Keratinocyte (primary cell): ENCODE data around the gene PICALM.
"Not testable (repeated sequence)": the region's sequence is repeated elsewhere in the genome, so short reads cannot be mapped to it uniquely, and the experiment has no call there.

Source experiments
- EZH2 ChIP-seq: IDR thresholded peaks from one replicate; pipeline ENCODE4 v1.6.1; 2012; ENCODE audit warnings: inconsistent platforms, mild to moderate bottlenecking, low read length, moderate library complexity
- TF ChIP-seq, protein P1 (sequence below), 3 experiments: IDR thresholded peaks in 1 of 3; conservative IDR thresholded peaks in 1 of 3; optimal IDR thresholded peaks in 1 of 3; 2 replicates in 2 of 3; 3 replicates in 1 of 3; pipeline versions ENCODE3 to v1.5.1; 2011; ENCODE audit warnings: low read length in 3 of 3, mild to moderate bottlenecking in 3 of 3, moderate library complexity in 2 of 3, control low read depth in 1 of 3, inconsistent platforms in 1 of 3; ENCODE audit not compliant: insufficient read depth in 2 of 3; ENCODE audit errors: extremely low read depth in 1 of 3

DNA sequence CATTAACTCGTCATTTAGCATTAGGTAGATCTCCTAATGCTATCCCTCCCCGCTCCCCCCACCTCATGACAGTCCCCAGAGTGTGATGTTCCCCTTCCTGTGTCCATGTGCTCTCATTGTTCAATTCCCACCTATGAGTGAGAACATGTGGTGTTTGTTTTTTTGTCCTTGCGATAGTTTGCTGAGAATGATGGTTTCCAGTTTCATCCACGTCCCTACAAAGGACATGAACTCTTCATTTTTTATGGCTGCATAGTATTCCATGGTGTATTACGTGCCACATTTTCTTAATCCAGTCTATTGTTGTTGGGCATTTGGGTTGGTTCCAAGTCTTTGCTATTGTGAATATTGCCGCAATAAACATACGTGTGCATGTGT, 116.8 kb downstream of the PICALM start:
- TF ChIP-seq, protein P1, sequence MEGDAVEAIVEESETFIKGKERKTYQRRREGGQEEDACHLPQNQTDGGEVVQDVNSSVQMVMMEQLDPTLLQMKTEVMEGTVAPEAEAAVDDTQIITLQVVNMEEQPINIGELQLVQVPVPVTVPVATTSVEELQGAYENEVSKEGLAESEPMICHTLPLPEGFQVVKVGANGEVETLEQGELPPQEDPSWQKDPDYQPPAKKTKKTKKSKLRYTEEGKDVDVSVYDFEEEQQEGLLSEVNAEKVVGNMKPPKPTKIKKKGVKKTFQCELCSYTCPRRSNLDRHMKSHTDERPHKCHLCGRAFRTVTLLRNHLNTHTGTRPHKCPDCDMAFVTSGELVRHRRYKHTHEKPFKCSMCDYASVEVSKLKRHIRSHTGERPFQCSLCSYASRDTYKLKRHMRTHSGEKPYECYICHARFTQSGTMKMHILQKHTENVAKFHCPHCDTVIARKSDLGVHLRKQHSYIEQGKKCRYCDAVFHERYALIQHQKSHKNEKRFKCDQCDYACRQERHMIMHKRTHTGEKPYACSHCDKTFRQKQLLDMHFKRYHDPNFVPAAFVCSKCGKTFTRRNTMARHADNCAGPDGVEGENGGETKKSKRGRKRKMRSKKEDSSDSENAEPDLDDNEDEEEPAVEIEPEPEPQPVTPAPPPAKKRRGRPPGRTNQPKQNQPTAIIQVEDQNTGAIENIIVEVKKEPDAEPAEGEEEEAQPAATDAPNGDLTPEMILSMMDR (optimal IDR thresholded peaks at IDR 0.05 in 1 of 3, IDR thresholded peaks at IDR 0.05 in 1 of 3, conservative IDR thresholded peaks at IDR 0.05 in 1 of 3; ENCODE audit: extremely low read depth in 1 of 3, insufficient read depth in 2 of 3, low read length in 3 of 3): not testable (repeated sequence)
- TF ChIP-seq EZH2: not testable (repeated sequence)
